ENCODE measurements around the gene TSHZ2. TPM values are rescaled to one million over a fixed set of nuclear protein-coding genes. Genes with fewer than 3 reads are reported as not detected.

Gene TSHZ2
- total RNA-seq, 2 donors from 2014 or later = 34.6 to 50.0 TPM

DNA sequence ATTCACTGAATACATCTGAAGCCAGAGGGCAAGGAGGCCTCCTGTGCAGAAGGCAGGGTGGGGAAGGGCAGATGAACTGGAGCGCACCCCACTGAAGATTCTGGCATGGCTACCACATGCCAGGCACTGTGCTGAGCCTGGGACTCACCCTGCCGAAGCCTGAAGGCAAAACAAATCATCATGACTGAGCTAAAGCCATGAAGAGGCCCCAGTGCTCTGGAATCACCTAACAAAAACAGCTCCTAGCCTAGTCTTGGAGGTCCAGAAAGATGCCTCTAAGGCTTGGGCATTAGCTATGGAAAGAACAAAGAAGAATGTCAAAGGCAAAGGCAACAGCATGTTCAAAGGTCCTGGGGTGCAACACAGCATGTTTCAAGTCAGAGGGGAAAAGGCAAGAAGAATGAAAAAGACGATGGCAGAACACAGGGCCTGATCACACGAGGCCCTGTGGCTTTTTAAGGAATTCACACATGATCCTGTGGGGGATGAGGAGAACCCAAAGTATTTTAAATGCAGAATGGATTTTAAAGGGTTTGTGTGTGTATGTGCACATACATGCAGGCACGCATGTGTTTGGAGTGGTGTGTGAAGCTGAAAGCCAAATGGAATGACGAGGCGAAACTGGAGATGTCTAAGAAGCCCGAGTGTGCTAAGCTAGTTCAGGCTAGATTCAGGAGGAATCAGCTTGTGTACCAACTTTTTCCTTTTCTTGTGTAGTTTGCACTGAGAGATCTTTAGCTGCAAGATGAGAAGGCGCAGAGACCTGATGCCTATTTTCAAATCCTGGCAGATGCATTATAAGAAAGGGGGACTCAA lies 360.1 kb downstream of the TSHZ2 start:
- intact Hi-C loops (cut with DNase I) = loop anchor here in 1 of 2 donors (5.0 kb wide), 1 partner anchor 430 kb away; no protein-coding TSS in a partner anchor
- DNase-seq (ENCODE audit: low spot score) = no peak

DNA sequence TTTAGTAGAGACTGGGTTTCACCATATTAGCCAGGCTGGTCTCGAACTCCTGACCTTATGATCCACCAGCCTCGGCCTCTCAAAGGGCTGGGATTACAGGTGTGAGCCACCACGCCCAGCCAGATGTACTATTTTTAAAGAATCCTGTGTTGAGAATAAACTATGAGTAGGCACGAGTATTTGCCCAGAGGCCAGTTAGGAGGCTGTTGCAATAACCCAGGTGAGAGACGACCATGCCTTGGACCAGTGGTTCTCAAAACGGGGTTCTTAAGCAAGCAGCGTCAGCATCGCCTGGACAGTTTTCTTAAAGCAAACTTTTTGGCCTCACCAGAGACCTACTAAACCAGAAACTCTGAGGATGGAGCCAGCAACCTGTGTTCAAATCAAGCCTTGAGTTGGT lies 362.7 kb downstream of the TSHZ2 start:
- intact Hi-C loops (cut with DNase I) = loop anchor here in 1 of 2 donors (5.0 kb wide), 1 partner anchor 427 kb away; no protein-coding TSS in a partner anchor
- DNase-seq (ENCODE audit: low spot score) = no peak

DNA sequence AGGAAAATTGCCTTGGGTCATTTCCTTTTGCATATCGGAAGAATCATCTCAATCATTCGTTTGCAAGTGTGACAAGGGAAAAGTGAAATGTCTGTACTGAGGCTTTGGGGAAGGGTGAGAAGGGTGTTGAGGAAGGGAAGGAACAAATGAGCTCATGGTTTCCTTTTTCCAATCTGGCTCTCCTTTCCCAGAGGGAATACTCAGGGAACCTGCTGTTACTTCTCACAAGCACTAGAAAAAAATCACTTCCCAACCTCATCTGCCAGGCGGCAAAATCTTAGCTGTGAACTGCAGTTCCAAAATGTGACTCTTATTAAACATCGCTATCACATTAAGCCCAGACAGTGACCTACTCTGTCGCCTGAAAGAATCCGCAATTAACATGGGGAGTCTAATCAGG lies 363.4 kb downstream of the TSHZ2 start:
- intact Hi-C loops (cut with DNase I) = no loop called here
- DNase-seq (ENCODE audit: low spot score) = no peak

DNA sequence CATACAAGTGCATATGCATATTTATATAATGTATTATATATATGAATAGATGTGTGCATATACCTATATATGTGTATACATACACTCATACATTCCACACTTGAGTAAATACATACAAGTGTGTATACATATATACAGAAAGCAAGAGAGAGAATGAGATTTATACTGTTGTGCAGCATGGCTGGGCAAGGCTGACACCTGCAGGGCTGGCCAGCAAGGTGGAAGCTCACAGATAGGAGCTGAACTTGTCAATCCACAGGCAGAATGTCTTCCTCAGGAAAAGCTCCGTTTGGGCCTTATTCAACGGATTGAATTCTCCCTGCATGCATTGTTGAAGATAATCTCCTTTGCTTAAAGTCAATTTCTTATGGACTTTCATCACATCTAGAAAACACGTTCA lies 364.7 kb downstream of the TSHZ2 start:
- intact Hi-C loops (cut with DNase I) = no loop called here
- DNase-seq (ENCODE audit: low spot score) = no peak

DNA sequence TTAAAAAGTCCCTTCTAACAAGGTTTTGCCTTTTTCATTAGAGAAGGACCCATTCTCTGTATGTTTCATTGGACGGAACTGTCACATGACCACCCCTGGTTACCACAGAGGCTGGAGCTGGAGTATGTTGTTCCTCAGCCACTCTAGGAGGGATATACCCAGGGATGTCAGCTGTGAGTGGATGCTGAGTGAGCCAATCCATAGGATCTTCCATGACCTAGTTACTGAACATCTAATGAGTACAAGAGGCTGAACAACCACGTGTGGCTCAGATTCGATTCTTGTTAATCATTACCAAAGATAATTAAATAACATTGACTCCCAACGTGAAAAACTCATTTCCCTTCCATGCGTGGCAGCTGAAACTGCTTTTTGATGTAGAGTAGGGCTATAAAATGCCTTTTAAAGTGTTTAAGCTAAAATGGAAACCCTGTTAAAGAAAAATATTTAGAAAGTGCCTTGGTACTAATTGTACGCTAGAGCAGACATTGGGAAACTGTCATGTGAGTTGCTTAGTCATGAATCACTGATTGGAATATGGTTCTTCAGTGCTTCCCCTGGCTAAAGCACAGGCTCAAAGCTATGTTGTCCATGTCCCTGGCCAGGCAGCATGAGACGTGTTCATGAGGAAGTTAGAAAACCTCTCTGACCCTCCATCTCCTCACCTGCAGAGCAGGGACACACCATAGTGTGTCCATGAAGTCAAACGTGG lies 365.4 kb downstream of the TSHZ2 start:
- DNase-seq (ENCODE audit: low spot score) = no peak
- intact Hi-C loops (cut with DNase I) = no loop called here

DNA sequence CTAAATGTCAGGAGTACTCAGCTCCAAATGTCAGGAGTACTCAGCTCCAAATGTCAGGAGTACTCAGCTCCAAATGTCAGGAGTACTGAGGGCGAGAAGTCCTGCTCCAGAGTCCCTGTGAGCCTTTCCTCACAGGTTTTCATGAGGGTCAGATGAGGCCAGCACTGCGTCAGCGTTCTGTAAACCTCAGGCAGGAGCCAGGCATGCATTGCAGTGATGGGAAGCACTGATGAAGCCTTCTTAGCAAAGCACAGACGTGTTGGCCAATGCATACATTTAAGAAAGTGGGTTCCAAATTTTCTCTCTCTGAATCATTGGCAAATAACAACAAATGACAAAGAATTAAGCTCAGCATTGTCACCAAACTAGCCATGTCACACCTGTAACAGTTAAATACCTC lies 366.6 kb downstream of the TSHZ2 start:
- intact Hi-C loops (cut with DNase I) = no loop called here
- no peak for DNase-seq (ENCODE audit: low spot score)

DNA sequence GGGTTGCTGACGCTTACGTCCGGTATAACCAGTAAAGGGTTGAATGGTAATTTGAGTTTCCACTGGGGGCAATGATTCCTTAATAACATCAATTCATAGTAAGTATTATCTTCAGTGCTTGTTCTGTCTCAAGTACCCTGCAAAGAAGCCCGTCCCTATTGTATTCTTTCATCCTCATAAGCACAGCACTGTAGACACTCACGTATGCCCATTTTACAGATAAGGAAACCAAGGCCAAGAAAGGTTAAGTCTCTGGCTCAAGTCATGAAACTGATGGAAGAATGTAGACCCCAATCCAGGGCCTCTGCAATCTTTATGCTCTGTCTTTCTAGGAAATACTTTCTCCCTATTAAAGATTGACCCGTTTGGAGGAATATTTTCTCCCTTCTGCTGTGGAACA lies 370.3 kb downstream of the TSHZ2 start:
- intact Hi-C loops (cut with DNase I) = no loop called here
- DNase-seq (ENCODE audit: low spot score) = no peak

DNA sequence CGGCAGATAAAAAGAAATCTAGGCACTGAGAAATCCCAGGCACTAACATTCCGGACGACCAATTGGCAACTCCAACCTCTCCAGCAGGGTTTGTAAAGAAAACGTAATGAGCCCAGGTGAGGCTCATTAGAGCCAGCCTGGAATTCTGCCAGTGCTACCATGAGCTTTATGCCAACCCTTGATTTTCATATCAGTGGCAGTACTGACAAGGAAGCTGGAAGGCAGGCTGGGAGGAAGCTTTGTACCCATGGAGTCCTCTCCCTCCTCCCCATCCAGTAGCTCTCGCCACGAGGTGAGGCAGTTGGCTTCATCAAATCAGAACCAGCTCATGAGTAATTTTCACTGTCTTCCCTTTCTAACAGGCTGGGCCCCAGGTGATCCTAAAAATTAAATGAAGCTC lies 371.3 kb downstream of the TSHZ2 start:
- intact Hi-C loops (cut with DNase I) = no loop called here
- DNase-seq (ENCODE audit: low spot score) = no peak

DNA sequence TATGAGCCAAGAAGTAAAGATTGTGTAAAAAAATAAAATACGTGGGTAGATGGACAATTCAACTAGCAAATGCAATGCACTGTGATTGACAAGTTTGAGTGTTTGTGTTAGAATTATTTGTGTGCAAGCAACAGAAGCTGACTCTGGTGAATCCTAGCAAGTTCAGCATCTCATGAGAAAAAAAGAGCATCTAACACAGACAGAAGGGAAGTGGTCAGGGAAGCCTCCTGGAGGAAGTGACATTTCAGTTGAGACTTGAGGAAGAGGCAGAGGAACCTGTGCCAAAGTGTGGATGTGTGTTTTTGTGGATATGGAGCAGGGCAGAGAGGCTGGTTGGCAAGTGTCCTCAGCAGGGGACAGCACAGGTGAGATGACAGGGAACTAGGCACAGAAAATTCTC lies 372.7 kb downstream of the TSHZ2 start:
- DNase-seq (ENCODE audit: low spot score) = no peak
- intact Hi-C loops (cut with DNase I) = no loop called here

DNA sequence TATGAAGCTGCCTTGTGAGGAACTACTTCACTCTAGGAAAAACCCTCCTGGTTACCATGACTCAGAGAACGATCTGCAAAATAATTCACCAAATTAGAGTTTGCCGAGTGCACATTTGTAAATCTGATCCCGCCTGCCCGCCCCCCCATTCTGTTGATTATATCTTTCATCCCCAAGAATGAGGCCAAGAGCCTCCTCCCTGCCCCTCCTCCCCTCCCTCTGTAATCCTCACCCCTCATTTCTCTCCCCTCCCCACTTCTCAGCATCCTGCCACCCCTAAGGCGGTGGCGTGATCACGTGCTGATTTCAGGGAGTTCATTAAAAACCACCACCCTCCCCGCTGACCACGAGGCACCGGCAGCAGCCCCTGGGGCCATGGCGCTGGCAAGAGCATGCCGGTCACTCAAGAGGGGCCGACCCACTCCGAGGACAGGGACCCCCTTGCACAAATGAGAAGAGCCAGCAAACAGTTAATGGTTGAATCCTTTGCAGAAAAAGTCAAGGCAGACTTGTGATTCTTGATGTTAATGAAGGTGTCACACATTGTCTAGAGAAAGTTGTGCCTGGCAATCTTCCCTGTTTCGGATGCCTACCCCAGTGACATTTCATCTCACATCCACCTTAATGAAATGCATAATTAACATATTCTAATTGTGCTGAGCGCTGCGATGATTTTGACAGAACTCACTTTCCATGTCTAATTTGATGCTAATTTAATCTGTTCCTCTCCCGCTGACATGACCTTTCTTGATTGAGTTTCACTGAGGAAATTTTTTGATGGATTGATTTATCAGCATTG lies 373.6 kb downstream of the TSHZ2 start:
- intact Hi-C loops (cut with DNase I) = no loop called here
- no peak for DNase-seq (ENCODE audit: low spot score)

DNA sequence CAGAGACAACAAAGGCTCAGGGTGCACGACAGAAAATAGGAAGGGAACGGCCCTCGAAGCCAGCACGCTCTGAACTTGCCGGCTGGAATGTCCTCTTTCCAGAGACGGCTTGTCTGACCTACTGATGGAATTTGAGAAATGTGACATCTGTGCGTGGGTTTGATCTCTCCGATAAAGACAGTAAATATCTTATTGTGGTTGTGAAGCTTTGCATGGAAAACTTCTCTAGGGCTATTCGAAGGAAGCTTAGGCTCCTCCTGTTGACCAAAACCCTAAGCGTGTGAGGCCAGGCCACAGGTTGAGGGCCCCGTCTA lies 374.1 kb downstream of the TSHZ2 start:
- intact Hi-C loops (cut with DNase I) = no loop called here
- no peak for DNase-seq (ENCODE audit: low spot score)

DNA sequence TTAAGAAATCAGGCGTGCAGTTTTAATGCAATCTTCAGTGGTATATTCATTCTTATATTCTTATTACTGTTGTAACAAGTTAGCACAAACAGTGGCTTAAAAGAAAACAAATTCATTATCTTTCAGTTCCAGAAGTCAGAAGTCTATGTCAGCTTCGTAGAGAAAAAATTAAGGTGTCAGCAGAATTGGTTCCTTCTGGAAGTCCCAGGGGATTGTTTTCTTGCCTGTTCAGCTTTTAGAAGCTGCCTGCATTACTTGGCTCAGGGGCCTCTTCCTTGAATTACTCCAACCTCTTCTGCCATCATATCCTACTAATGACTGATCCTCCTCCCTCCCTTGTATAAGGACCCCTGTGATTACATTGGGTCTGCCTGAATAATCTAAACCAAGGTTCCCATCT lies 377.6 kb downstream of the TSHZ2 start:
- intact Hi-C loops (cut with DNase I) = no loop called here
- DNase-seq (ENCODE audit: low spot score) = no peak

DNA sequence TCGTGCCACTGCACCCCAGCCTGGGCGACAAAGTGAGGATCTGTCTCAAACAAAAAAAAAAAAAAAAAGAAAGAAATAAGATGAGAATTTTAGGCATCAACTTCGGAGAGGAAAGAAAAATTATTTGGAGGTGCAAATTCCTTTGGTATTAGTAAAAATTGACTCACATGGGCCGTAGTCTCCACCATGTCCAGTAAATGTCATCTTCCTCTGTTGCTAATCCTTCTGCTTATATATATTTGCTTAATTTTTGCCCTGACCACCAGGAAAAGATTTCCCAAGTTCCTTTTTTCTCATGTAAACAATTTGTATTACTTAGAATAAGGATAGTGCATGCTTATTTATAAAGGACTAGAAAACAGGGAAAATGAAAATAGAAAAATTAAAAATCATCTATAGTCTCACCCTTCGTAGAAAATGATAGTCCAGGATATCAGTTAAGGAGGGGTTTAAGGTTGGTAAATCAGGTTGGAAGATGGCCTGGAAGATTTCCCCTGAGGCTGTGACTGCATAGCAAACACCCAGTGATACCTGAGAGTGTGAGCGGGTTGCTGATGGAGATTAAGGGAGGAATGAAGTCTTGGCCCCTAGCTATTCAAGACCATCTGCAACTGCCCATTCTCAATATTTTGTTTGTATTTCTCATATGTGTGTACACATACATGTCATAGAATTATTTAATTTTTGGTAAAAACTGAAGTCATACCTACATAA lies 380.7 kb downstream of the TSHZ2 start:
- DNase-seq (ENCODE audit: low spot score) = no peak
- intact Hi-C loops (cut with DNase I) = no loop called here

DNA sequence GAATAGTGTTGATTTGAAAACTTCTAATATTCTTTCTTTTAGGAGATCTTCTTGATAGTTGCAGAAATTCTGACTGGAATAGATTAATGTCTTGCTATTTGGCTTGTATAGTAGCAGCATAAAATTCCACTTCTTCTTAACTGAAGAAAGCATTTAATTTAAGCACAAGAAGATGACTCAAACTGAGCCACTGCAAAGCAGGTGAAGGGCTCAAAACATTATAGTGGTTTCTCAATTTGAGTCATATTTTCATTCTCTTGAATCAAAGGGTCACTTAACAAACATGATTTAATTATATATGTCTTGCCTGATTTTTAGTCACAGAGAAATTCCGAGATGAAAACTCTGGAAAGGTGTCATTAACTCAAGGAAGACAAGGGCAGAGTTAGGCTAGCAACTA lies 382.2 kb downstream of the TSHZ2 start:
- intact Hi-C loops (cut with DNase I) = no loop called here

DNA sequence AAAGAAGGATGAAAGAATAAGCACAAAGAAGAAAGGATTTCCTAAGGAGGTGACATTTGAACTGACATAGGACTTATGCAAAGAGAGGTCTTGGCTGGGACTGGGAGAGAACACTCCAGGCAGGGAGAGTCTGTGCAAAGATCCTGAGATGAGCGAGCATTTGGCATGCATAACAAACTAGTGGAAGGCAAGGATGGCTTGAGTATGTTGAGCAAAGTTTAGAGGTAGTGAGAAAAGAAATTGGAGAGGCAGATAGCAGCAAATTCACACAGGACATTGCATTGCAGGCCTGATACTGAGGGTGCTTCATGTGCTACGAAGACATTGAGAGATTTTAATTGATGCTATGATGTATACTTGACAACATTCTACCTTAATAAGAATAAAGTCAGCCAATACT lies 383.6 kb downstream of the TSHZ2 start:
- DNase-seq (ENCODE audit: low spot score) = no peak
- intact Hi-C loops (cut with DNase I) = no loop called here

More for the DNA sequence above, 382.2 kb downstream of the TSHZ2 start:
- no peak for DNase-seq (ENCODE audit: low spot score)

DNA sequence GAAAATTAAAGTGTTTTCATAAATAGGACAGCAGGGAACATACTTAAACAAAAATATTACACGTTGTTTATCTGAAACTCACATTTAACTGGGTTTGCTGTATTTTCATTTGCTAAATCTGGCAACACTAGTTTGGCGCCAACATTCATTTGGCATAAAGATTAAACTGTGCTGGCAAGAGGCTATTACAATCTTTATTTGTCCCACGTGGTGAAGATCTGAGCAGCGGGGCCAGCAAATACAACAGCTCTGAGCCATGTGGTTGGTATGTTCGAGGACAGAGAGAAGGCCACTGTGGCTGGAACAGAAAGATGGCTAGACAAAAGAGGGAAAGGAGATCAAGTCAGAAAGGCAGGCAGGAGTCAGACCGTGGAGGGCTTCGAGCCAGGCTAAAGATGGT lies 387.3 kb downstream of the TSHZ2 start:
- DNase-seq (ENCODE audit: low spot score) = no peak
- intact Hi-C loops (cut with DNase I) = no loop called here

DNA sequence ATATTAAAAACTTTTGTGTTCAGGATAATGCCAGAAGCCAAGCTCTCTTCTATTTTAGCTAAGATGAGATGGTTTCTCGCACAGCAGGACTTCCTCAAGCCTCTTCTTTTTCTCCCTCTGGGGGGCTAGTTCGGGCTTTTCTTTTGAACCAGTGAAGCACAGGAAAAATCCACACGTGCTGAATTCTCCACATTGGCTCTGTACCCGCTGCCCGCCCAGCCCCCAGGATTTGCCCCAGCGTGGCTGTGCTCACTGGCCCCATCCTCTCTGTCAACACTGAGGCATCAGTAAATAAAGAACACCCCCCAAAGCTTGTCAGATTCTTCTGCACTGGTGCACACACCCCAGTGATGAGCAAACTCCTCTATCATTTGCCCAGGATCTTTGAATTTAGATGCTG lies 388.7 kb downstream of the TSHZ2 start:
- no peak for DNase-seq (ENCODE audit: low spot score)
- intact Hi-C loops (cut with DNase I) = no loop called here

DNA sequence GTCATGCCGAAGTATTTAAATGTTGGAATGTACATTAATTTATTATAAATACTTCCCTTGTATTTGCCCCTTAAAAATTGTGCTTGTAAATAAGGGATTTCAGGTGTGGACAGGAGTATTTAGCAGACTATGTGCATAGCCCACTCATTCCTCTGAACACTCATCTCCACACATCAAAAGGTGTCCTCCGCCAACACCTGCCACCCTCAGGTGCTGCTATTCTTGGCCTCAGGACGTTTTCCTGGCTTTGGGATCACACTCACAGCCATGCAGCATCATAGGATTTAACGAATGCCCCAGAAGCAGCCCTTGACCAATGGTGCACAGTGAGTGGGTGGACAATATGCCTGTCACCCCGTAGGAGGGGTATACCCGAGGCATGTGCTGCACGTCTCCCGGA lies 390.6 kb downstream of the TSHZ2 start:
- DNase-seq (ENCODE audit: low spot score) = no peak
- intact Hi-C loops (cut with DNase I) = no loop called here

DNA sequence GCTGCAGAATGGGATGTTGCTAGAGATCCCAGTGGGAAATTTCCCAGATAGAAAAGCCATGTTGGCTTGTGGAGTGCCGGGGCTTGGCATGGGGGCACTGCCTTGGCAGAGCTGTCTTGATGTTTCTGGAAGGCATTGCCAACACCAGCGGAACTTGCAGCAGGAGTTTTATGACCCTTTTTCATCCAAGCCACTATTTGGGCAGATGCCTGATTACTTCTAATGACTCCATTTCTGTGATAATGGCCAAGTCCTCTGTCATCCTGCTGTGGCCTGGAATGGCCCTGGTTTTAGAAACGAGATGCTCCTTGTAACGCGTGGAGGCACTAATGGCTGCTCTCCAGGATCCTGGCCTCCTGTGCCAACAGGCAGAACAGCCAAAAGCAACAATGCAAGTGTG lies 392.5 kb downstream of the TSHZ2 start:
- intact Hi-C loops (cut with DNase I) = no loop called here
- DNase-seq (ENCODE audit: low spot score) = no peak

DNA sequence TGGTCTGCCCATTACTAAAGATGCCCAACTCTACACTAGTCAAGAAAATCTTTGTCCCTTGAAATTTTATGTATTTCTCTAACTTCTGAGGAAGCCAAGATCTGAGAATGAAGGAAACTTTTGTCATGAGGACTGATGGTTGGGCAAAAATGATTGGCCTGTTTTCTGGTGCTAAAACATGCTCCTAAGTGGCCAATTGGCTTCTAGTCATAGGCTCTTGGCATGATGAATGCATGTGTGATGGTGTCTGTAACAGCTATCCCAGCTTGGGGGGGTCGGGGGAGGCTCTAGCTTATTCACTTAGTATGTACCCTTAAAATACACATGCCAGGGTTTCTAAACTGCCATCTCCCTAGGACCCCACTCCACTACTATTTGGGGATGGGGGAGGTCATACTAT lies 392.9 kb downstream of the TSHZ2 start:
- DNase-seq (ENCODE audit: low spot score) = no peak
- intact Hi-C loops (cut with DNase I) = no loop called here
